K562 (cell line): ENCODE results near the gene ATP5MG. TPM values are rescaled to one million over a fixed set of nuclear protein-coding genes. Genes with fewer than 3 reads are reported as not detected.

ENCODE experiments used
- ATAC-seq: fragments of 200-7000 bp; cut with Tn5 transposase; 3 replicates; pipeline ENCODE4 v1.9.1; 2020; ENCODE audit warnings: moderate library complexity
- BruUV-seq: library from RNA; stranded (reverse); fragments of 400-500 nt; replicated peaks from 2 replicates; lab custom pipeline; 2021; lab: Mats Ljungman, UMichigan
- CTCF ChIA-PET: fragments of 300-600 bp; formaldehyde crosslinking; extraction: SDS; loops from one replicate; lab custom pipeline; 2021; ENCODE audit warnings: low intra/inter-chr PET ratio; lab: Yijun Ruan, JAX
- POLR2A ChIA-PET: fragments of 300-600, 350-650 bp; sonication (Branson Sonifier 250); formaldehyde crosslinking; extraction: SDS; loops from one replicate; lab custom pipeline; 2021; ENCODE audit warnings: antibody characterized with exemption, inconsistent platforms; lab: Yijun Ruan, JAX
- DNase-seq, 4 experiments: peaks; one replicate each; pipeline versions ENCODE4 v3.0.0 to v3.0.0-alpha.2; 2011 to 2018; ENCODE audit warnings: low spot score in 3 of 4, mixed read lengths in 3 of 4; ENCODE audit errors: extremely low read depth in 1 of 4
- FAIRE-seq: peaks from 2 replicates; lab custom pipeline; 2011; peaks lifted over from hg19 to GRCh38; lab: Jason Lieb, UNC
- H2AFZ ChIP-seq: 2 replicates; pipeline ENCODE4 v1.6.0; 2011; ENCODE audit warnings: low read depth, low read length, control low read depth, inconsistent platforms
- H3K27ac ChIP-seq: fragments of 200-600 bp; 3 replicates; pipeline ENCODE4 v1.8.0; 2011; ENCODE audit warnings: low read depth, mild to moderate bottlenecking, control low read depth, inconsistent platforms, low read length, moderate library complexity, mixed read lengths; ENCODE audit errors: extremely low read depth
- H3K27me3 ChIP-seq, 2 experiments: fragments of 300-600 bp in 1 of 2; 2 replicates in 1 of 2; 3 replicates in 1 of 2; pipeline versions ENCODE4 v1.6.0 to v1.8.0; 2011; ENCODE audit warnings: inconsistent platforms in 2 of 2, low read length in 2 of 2, mild to moderate bottlenecking in 1 of 2, mixed read lengths in 1 of 2, moderate library complexity in 1 of 2; ENCODE audit not compliant: control insufficient read depth in 2 of 2, insufficient read depth in 2 of 2
- H3K36me3 ChIP-seq: fragments of 300-600 bp; 3 replicates; pipeline ENCODE4 v1.8.0; 2011; ENCODE audit warnings: mild to moderate bottlenecking, low read length, inconsistent platforms; ENCODE audit not compliant: control insufficient read depth, insufficient read depth
- H3K4me1 ChIP-seq, 2 experiments: fragments of 200-600 bp in 1 of 2; replicated peaks in 1 of 2; 2 replicates in 1 of 2; 3 replicates in 1 of 2; pipeline versions ENCODE4 v1.5.1 to v1.8.0; 2011; ENCODE audit warnings: inconsistent platforms in 2 of 2, low read length in 2 of 2, mild to moderate bottlenecking in 1 of 2, mixed read lengths in 1 of 2, moderate library complexity in 1 of 2; ENCODE audit not compliant: control insufficient read depth in 2 of 2, insufficient read depth in 2 of 2
- H3K4me2 ChIP-seq: 2 replicates; pipeline ENCODE4 v1.6.1; 2011; ENCODE audit warnings: low read length, control low read depth, inconsistent platforms, mixed read lengths; ENCODE audit not compliant: insufficient read depth
- H3K4me3 ChIP-seq: fragments of 200-600 bp; sonication (generic), shearing (Covaris generic); 2 replicates; pipeline ENCODE4 v1.5.1; 2016; ENCODE audit warnings: control low read depth, inconsistent platforms
- H3K79me2 ChIP-seq: fragments of 200-600 bp; 3 replicates; pipeline ENCODE4 v1.8.0; 2011; ENCODE audit warnings: low read length, inconsistent platforms; ENCODE audit not compliant: control insufficient read depth, insufficient read depth
- H3K9ac ChIP-seq, 2 experiments: 2 replicates each; pipeline versions ENCODE4 v1.6.0 to v1.6.1; 2011; ENCODE audit warnings: low read depth in 2 of 2, low read length in 2 of 2, control low read depth in 1 of 2, inconsistent platforms in 1 of 2, mild to moderate bottlenecking in 1 of 2, mixed read lengths in 1 of 2; ENCODE audit not compliant: insufficient read depth in 1 of 2
- H3K9me1 ChIP-seq: one replicate; pipeline ENCODE4 v1.6.0; 2011; ENCODE audit warnings: inconsistent platforms, mild to moderate bottlenecking, low read length, moderate library complexity; ENCODE audit not compliant: control insufficient read depth, insufficient read depth
- H3K9me3 ChIP-seq: replicated peaks from 2 replicates; pipeline ENCODE4 v1.5.1; 2011; ENCODE audit warnings: low read depth, low read length, inconsistent platforms; ENCODE audit not compliant: control insufficient read depth, insufficient read depth
- H4K20me1 ChIP-seq: replicated peaks from 2 replicates; pipeline ENCODE4 v1.6.1; 2011; ENCODE audit warnings: low read length, inconsistent platforms, mixed read lengths; ENCODE audit not compliant: control insufficient read depth, insufficient read depth
- CBFA2T3 ChIP-seq: fragments of 450-650 bp; IDR thresholded peaks from 2 replicates; pipeline ENCODE4 v1.6.1; 2017
- CBX2 ChIP-seq: fragments of 200-600 bp; sonication (generic); IDR thresholded peaks from one replicate; pipeline ENCODE4 v1.6.1; 2012; ENCODE audit warnings: mild to moderate bottlenecking, low read length, inconsistent platforms; ENCODE audit not compliant: insufficient read depth, poor library complexity, severe bottlenecking
- DIDO1 ChIP-seq: fragments of 450-650 bp; IDR thresholded peaks from 2 replicates; pipeline ENCODE4 v1.6.1; 2016; ENCODE audit warnings: low read depth, missing biosample characterization, missing genetic modification characterization
- HDAC1 ChIP-seq, 2 experiments: fragments of 450-650 bp; IDR thresholded peaks; 2 replicates each; pipeline ENCODE4 v1.6.1; 2016 to 2017; ENCODE audit warnings: inconsistent platforms in 1 of 2, mild to moderate bottlenecking in 1 of 2, moderate library complexity in 1 of 2
- HNRNPL ChIP-seq: fragments of 200-400 bp; formaldehyde crosslinking; IDR thresholded peaks from 2 replicates; pipeline ENCODE4 v1.6.1; 2017; ENCODE audit warnings: low read depth, mild to moderate bottlenecking, low read length
- KAT7 ChIP-seq: sonication (generic); formaldehyde crosslinking; IDR thresholded peaks from 2 replicates; pipeline ENCODE4 v1.8.0; 2022; ENCODE audit warnings: missing genetic modification reagents, mild to moderate bottlenecking, borderline replicate concordance
- NFXL1 ChIP-seq: fragments of 450-650 bp; formaldehyde crosslinking; IDR thresholded peaks from 2 replicates; pipeline ENCODE4 v1.4.0; 2021; ENCODE audit warnings: mild to moderate bottlenecking
- PML ChIP-seq: IDR thresholded peaks from 2 replicates; pipeline ENCODE4 v1.6.1; 2012; ENCODE audit warnings: low read length, inconsistent platforms
- YY1 ChIP-seq, 3 experiments: IDR thresholded peaks; 2 replicates each; pipeline ENCODE4 v1.6.1; 2011; ENCODE audit warnings: low read length in 2 of 3, mild to moderate bottlenecking in 2 of 3, moderate library complexity in 2 of 3, borderline replicate concordance in 1 of 3, control low read depth in 1 of 3, low read depth in 1 of 3; ENCODE audit not compliant: insufficient read depth in 3 of 3, insufficient replicate concordance in 2 of 3, control insufficient read depth in 1 of 3, insufficient read length in 1 of 3; ENCODE audit errors: extremely low read depth in 1 of 3
- ZNF274 ChIP-seq: IDR thresholded peaks from 2 replicates; pipeline ENCODE4 v1.6.1; 2011; ENCODE audit warnings: low read depth, mild to moderate bottlenecking, low read length, moderate library complexity, borderline replicate concordance
- ZNF384 ChIP-seq: IDR thresholded peaks from 2 replicates; pipeline ENCODE4 v1.6.1; 2012; ENCODE audit warnings: low read depth, low read length, improper control_type of control experiment
- ZNF445 ChIP-seq: fragments of 250-450 bp; sonication (Bioruptor Pico); IDR thresholded peaks from 2 replicates; pipeline ENCODE4 v1.4.0; 2020; ENCODE audit warnings: low read depth, mild to moderate bottlenecking, moderate library complexity
- WGBS: fragments of 100-300 bp; shearing (Covaris generic); methylation state at CpG from one replicate; pipeline ENCODE4 v1.1.6; 2016; ENCODE audit warnings: low coverage, mixed read lengths; ENCODE audit not compliant: insufficient coverage; ENCODE audit errors: missing lambda C conversion rate; 5-methylcytosine and 5-hydroxymethylcytosine counted together
- in situ Hi-C: fragments of 300-500 bp; cut with MboI; formaldehyde crosslinking; loops from 4 replicates; pipeline ENCODE4 v1.15.0; 2018; ENCODE audit warnings: inconsistent platforms, mixed read lengths
- intact Hi-C: fragments of 100-400 bp; cut with micrococcal nuclease; formaldehyde crosslinking; loops from 2 replicates; pipeline ENCODE4 v1.14.2; 2022
- polyA plus RNA-seq, 8 experiments: library from polyadenylated mRNA; depleted of rRNA in 4 of 8; stranded (reverse) in 5 of 8; unstranded in 3 of 8; fragments of >200 nt; fragmentation: Nextera tagmentation in 2 of 8; fragmentation: Illumina TruSeq in 1 of 8; extraction: Ambion mirVana in 2 of 8; extraction: Trizol in 1 of 8; gene quantifications; 2 replicates each; pipeline versions ENCODE4 v1.2.1 to v1.2.3, GENCODE V29; 2011 to 2014; ENCODE audit warnings: inconsistent platforms in 1 of 8, missing spikeins in 1 of 8
- total RNA-seq, 7 experiments: library from RNA; depleted of rRNA in 6 of 7; stranded (reverse); fragments of >200 nt in 6 of 7; fragmentation: Illumina TruSeq in 2 of 7; extraction: Trizol in 2 of 7; gene quantifications; 2 replicates each; pipeline versions ENCODE4 v1.2.1 to v1.2.3, GENCODE V29; 2011 to 2021; ENCODE audit warnings: low replicate concordance in 1 of 7
- TF ChIP-seq, protein P1 (sequence below): fragments of 450-650 bp; conservative IDR thresholded peaks from 2 replicates; pipeline ENCODE4 v1.6.1; 2016; ENCODE audit warnings: missing genetic modification characterization, low read depth, mild to moderate bottlenecking, control low read depth, missing compliant biosample characterization
- TF ChIP-seq, protein P2 (sequence below): fragments of 450-650 bp; IDR thresholded peaks from 2 replicates; pipeline ENCODE4 v1.7.1; 2018; ENCODE audit warnings: mild to moderate bottlenecking, low read depth; ENCODE audit not compliant: partially characterized antibody
- TF ChIP-seq, protein P3 (sequence below): fragments of 250-450 bp; sonication (Bioruptor Pico); IDR thresholded peaks from 2 replicates; pipeline ENCODE4 v1.8.0; 2022; ENCODE audit warnings: moderate library complexity, mild to moderate bottlenecking, inconsistent platforms

ATP5MG gene
- total and polyA plus RNA-seq, 9 of the 15 experiments (the other 6 are each of a cell fraction or from before 2014, with no cell fraction given): 301 to 2,138 (median 434) TPM

DNA sequence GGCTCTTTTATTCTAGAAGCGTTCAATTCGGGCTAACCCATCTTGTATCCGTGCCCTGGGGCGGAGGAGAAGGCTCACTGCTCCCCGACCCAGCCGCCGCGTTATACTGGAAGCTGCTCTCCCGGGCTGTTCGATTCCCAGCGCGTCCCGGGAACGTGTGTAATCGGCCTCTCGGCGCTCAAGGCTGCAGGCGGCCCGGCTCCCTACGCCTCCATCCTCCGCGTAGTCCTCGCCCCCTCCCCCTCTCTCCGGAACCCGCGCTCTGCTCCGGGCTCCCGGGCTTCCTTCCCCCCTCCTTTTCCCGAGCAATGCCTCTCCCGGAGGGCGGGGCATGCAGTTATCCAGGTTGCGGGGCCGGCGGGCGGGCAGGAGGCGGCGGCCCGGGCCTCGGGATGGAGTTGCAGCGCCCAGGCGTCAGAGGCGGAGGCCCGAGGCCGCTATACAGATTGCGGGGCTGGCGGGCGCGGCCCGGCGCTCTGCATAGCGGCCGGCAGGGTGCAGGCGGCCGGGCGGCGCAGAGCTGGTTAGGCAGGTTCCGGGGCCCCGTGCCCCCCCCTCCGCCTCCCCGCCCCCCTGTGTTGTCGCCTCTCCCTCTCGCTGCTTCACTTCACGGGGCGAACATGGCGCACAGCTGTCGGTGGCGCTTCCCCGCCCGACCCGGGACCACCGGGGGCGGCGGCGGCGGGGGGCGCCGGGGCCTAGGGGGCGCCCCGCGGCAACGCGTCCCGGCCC, 34.7 kb downstream of the ATP5MG start, which contains the start of gene KMT2A:
Gene KMT2A (plus strand): TSS at position 600 of the 732 bp plus-strand sequence. CDS start 21 bp downstream, at position 621.
- in situ Hi-C loops: no loop called here
- peak; percentile 100 for TF ChIP-seq CBFA2T3
- peak; percentile 7 to 79 (median 78) for TF ChIP-seq YY1 (IDR thresholded peaks at IDR 0.05; ENCODE audit: borderline replicate concordance in 1 of 3, control insufficient read depth in 1 of 3, extremely low read depth in 1 of 3, insufficient read depth in 3 of 3, insufficient read length in 1 of 3, insufficient replicate concordance in 2 of 3, low read depth in 1 of 3, low read length in 2 of 3)
- TF ChIP-seq HNRNPL: peak; percentile 87; the same call in 1 of the 2 replicates
- TF ChIP-seq HDAC1 (IDR thresholded peaks at IDR 0.05): peak; percentile 57 to 61; a peak in 3 of 4 replicates
- peak; percentile 55 for TF ChIP-seq DIDO1 (tag)
- TF ChIP-seq, protein P1, sequence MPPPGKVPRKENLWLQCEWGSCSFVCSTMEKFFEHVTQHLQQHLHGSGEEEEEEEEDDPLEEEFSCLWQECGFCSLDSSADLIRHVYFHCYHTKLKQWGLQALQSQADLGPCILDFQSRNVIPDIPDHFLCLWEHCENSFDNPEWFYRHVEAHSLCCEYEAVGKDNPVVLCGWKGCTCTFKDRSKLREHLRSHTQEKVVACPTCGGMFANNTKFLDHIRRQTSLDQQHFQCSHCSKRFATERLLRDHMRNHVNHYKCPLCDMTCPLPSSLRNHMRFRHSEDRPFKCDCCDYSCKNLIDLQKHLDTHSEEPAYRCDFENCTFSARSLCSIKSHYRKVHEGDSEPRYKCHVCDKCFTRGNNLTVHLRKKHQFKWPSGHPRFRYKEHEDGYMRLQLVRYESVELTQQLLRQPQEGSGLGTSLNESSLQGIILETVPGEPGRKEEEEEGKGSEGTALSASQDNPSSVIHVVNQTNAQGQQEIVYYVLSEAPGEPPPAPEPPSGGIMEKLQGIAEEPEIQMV (tag): no peak
- no peak for TF ChIP-seq KAT7 (CRISPR knock-in tag)
- no peak for TF ChIP-seq CBX2
- TF ChIP-seq, protein P2, sequence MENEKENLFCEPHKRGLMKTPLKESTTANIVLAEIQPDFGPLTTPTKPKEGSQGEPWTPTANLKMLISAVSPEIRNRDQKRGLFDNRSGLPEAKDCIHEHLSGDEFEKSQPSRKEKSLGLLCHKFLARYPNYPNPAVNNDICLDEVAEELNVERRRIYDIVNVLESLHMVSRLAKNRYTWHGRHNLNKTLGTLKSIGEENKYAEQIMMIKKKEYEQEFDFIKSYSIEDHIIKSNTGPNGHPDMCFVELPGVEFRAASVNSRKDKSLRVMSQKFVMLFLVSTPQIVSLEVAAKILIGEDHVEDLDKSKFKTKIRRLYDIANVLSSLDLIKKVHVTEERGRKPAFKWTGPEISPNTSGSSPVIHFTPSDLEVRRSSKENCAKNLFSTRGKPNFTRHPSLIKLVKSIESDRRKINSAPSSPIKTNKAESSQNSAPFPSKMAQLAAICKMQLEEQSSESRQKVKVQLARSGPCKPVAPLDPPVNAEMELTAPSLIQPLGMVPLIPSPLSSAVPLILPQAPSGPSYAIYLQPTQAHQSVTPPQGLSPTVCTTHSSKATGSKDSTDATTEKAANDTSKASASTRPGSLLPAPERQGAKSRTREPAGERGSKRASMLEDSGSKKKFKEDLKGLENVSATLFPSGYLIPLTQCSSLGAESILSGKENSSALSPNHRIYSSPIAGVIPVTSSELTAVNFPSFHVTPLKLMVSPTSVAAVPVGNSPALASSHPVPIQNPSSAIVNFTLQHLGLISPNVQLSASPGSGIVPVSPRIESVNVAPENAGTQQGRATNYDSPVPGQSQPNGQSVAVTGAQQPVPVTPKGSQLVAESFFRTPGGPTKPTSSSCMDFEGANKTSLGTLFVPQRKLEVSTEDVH: peak; percentile 81
- TF ChIP-seq, protein P3, sequence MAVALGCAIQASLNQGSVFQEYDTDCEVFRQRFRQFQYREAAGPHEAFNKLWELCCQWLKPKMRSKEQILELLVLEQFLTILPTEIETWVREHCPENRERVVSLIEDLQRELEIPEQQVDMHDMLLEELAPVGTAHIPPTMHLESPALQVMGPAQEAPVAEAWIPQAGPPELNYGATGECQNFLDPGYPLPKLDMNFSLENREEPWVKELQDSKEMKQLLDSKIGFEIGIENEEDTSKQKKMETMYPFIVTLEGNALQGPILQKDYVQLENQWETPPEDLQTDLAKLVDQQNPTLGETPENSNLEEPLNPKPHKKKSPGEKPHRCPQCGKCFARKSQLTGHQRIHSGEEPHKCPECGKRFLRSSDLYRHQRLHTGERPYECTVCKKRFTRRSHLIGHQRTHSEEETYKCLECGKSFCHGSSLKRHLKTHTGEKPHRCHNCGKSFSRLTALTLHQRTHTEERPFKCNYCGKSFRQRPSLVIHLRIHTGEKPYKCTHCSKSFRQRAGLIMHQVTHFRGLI: no peak
- peak; percentile 56; the same call in 1 of the 2 replicates for TF ChIP-seq PML
- no peak for TF ChIP-seq NFXL1 (CRISPR knock-in tag)
- TF ChIP-seq ZNF274: no peak
- no peak for TF ChIP-seq ZNF384
- no peak for TF ChIP-seq ZNF445 (CRISPR knock-in tag)

More for the DNA sequence above, 34.7 kb downstream of the ATP5MG start, which contains the start of gene KMT2A:
- intact Hi-C loops: loop anchor here (1.0 to 2.0 kb wide), 2 partner anchors 21 to 53 kb away; no protein-coding TSS in a partner anchor
- H4K20me1 ChIP-seq: peaks cover 35% of the 10 kb centered on the region
- H3K27me3 ChIP-seq: no peaks in the 10 kb centered on the region
- 2% methylated on average over 39 of the region's 83 CpGs for WGBS
- H3K27ac ChIP-seq: peak within 1 kb of the TSS; percentile 89
- CTCF ChIA-PET: no interaction called here
- DNase-seq (peak; percentile 94 to 98 (median 94)), FAIRE-seq (peak; percentile 15), ATAC-seq (peak; percentile 69)
- peaks cover 49% of the 10 kb centered on the region for H3K79me2 ChIP-seq
- peak within 1 kb of the TSS; percentile 91 for H3K4me3 ChIP-seq
- POLR2A ChIA-PET: interaction anchor here (0.5 to 2.0 kb wide), 7 partner anchors 12 to 348 kb away, joined by 3 to 6 read pairs (median 3); no protein-coding TSS in a partner anchor
- peak within 1 kb of the TSS; percentile 90 for H2AFZ ChIP-seq
- BruUV-seq: no TSS peak
- H3K9me3 ChIP-seq: no peaks in the 10 kb centered on the region
- no peaks in the 10 kb centered on the region for H3K9me1 ChIP-seq
- peak within 1 kb of the TSS; percentile 80 to 93 for H3K9ac ChIP-seq
- peak within 1 kb of the TSS; percentile 96 for H3K4me2 ChIP-seq
- peaks cover 32 to 37% of the 10 kb centered on the region in 2 experiments for H3K4me1 ChIP-seq
- peaks cover 23% of the 10 kb centered on the region for H3K36me3 ChIP-seq
